NCI-H524 (cell line): ENCODE results near the gene PDLIM5.

Experiments used
- DNase-seq, 2 experiments: peaks; one replicate each; lab custom pipeline; 2025; lab: John Stamatoyannopoulos, UW

The PDLIM5 gene

DNA sequence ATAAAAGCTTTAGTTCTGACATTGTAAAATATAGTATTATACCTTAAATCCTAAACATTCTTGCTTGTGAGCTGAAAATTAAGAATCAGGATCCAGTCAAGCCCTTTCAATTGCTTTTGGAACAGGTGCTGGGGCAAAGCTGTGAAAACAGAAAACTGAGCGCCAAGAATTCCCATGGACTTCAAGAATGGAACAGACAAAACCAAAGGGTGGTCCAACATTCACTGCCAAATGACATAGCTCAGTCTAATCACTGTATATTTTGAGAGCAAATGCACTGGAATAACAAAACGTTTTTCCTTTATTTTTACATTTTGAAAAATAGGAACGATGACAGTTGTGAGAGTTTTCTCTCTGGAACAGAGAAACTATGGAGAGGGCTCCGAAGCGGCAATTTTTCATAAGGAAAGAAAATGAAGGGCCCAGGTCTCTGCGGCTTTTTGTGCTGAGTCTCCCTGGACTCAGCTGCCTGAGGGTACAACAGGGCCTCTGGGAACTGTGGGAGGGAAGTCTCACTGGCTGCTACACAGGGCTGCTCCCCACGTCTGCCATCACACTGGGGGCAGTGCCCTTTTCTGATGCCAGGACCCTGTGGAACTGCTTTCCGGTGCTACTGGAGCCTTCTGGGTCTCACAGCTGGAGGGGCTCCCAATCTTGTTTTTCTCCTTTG, 250.0 kb downstream of the PDLIM5 start:
- no peak for DNase-seq

DNA sequence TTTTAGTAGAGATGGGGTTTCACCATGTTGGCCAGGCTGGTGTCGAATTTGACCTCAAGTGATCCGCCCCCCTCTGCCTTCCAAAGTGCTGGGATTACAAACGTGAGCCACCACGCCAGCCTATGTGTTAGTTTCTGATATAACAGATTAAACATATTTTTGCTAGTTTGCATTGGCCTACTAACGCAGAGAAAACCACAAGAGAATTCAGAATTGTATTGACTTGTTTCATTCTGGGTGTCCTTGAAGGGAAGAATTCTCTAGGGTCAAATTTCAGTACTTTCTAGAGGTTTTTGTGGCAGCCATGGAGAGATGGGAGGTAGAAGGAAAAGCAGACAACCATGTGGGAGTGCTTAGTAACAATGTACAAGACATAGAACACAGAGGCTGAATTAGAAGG, 259.9 kb downstream of the PDLIM5 start:
- DNase-seq, result no peak

- no peak for DNase-seq
Measured at GRCh38 chr4:94714365-94715160, 262.8 kb downstream of the PDLIM5 start.

DNA sequence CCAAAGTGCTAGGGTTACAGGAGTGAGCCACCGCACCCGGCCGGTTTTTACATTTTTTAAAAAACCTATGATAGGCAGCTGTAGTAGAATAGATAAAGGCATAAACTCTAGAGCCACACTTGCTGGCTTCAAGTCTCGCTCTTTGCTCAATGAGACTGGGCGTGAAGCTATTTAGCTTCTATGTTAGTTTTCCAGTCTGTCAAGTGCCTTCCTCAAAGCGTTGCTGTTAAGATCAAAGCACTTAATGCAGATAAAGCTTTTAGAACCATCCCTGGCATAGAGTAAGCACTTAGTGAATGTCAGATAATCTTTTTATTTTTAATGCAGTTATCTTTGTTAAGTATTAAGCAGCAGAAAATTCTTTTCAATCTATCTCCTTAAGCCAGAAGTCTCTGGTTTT, 264.0 kb downstream of the PDLIM5 start:
- DNase-seq, result no peak
